ENCODE results near the gene VSIG10L2. TPM values are rescaled to one million over a fixed set of nuclear protein-coding genes. Genes with fewer than 3 reads are reported as not detected.

The VSIG10L2 gene
- total and polyA plus RNA-seq, 7 donors, result 0.68 TPM; not detected in 6

DNA sequence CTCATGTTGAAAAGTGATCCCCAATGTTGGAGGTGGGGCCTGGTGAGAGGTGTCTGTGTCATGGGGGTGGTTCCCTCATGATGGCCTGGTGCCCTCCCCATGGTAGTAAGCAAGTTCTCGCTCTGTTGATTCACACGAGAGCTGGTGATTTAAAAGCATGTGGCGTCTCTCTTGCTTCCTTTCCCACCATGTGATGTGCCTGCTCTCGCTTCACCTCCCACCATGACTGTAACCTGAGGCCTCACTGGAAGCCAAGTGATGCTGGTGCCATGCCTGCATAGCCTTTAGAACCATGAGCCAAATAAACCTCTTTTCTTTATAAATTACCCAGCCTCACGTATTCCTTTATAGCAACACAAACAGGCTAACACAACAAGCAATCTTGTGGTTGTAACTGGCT lies 52.4 kb downstream of the VSIG10L2 start:
- no peaks in the 10 kb centered on the region for H3K9me3 ChIP-seq
- DNase-seq, result no peak
- intact Hi-C loops (cut with DNase I), result no loop called here
- TF ChIP-seq, protein P1, sequence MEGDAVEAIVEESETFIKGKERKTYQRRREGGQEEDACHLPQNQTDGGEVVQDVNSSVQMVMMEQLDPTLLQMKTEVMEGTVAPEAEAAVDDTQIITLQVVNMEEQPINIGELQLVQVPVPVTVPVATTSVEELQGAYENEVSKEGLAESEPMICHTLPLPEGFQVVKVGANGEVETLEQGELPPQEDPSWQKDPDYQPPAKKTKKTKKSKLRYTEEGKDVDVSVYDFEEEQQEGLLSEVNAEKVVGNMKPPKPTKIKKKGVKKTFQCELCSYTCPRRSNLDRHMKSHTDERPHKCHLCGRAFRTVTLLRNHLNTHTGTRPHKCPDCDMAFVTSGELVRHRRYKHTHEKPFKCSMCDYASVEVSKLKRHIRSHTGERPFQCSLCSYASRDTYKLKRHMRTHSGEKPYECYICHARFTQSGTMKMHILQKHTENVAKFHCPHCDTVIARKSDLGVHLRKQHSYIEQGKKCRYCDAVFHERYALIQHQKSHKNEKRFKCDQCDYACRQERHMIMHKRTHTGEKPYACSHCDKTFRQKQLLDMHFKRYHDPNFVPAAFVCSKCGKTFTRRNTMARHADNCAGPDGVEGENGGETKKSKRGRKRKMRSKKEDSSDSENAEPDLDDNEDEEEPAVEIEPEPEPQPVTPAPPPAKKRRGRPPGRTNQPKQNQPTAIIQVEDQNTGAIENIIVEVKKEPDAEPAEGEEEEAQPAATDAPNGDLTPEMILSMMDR (IDR thresholded peaks at IDR 0.05), result no peak
- no peak for TF ChIP-seq POLR2AphosphoS5 (IDR thresholded peaks at IDR 0.05)
- TF ChIP-seq EP300 (IDR thresholded peaks at IDR 0.05), result no peak
- TF ChIP-seq POLR2A (IDR thresholded peaks at IDR 0.05), result no peak
- H3K27me3 ChIP-seq, result no peaks in the 10 kb centered on the region
- 91 to 95% methylated on average over 5 of the region's 5 CpGs for WGBS, 2 donors
- H3K4me3 ChIP-seq, result no peak overlapping the region
- no peak overlapping the region for H3K27ac ChIP-seq
- H3K4me1 ChIP-seq, result no peaks in the 10 kb centered on the region
- peaks cover 11 to 97% (median 27%) of the 10 kb centered on the region in 4 donors for H3K36me3 ChIP-seq

DNA sequence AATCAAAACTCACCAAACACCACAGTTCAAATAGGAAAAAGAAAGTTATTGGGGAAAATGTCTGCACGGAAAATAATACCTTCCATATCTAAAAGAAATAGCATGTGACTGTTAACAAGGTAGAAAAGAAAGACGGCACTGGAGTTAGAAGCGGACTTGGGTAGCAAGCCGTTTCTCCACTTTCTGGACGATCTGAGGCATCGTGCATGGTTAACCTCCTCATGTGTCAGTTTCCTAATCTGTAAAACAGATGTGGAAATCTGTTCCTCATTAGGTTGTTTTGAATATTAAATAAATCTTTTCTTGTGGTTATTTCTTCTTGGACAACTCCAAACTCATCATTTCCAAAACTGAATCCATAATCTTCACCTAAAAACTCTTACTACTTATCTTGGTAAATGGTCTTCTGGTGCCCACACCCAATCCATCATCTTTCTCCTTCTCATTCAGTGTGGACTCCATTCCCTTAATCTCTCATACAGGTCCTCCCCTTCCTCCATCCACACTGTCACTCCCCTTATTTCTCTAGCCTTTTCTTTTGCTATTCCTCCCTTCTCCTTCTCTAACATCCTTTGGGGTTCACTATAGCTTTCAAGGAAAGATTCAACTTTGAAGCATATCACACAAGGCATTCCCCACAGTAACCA lies 53.5 kb downstream of the VSIG10L2 start:
- Histone ChIP-seq H3K4me1 (no peaks in the 10 kb centered on the region), H3K27me3 (no peaks in the 10 kb centered on the region), H3K9me3 (no peaks in the 10 kb centered on the region), H3K27ac (no peak overlapping the region), H3K36me3 (peaks cover 10 to 97% (median 25%) of the 10 kb centered on the region in 4 donors), H3K4me3 (no peak overlapping the region)
- TF ChIP-seq POLR2AphosphoS5 (IDR thresholded peaks at IDR 0.05), result peak in 1 of 4 donors; percentile 28
- TF ChIP-seq, protein P1 (IDR thresholded peaks at IDR 0.05), result no peak
- no peak for DNase-seq
- 85 to 93% methylated on average over 6 of the region's 6 CpGs for WGBS, 2 donors
- intact Hi-C loops (cut with DNase I), result no loop called here

DNA sequence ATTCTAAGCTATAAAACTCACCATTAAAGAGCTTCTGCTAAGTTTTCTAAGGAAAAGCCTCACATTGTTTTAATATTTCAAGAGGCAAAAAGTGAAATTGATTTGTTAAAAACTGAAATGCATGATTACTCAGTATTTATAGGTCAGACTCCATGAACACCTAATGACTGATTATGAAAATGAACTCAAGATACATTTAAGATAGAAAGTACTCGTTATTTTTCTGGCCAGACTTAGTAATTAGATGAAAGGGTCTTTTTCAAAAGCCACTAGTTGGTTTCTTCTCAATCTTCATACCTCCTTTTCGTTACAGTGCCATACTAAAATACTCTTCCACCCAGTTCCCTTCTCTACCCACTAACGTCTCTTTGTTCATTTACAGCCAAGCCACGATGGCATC lies 56.3 kb downstream of the VSIG10L2 start:
- H3K36me3 ChIP-seq, result peaks cover 10 to 82% (median 19%) of the 10 kb centered on the region in 4 donors
- H3K9me3 ChIP-seq, result no peaks in the 10 kb centered on the region
- no peak for DNase-seq
- H3K27ac ChIP-seq, result no peak overlapping the region
- TF ChIP-seq POLR2AphosphoS5 (IDR thresholded peaks at IDR 0.05), result no peak
- TF ChIP-seq, protein P1 (IDR thresholded peaks at IDR 0.05), result no peak
- no peak for TF ChIP-seq EP300 (IDR thresholded peaks at IDR 0.05)
- TF ChIP-seq POLR2A (IDR thresholded peaks at IDR 0.05), result no peak
- H3K4me1 ChIP-seq, result peaks cover 0 to 11% (median 7%) of the 10 kb centered on the region in 4 donors
- no peak overlapping the region for H3K4me3 ChIP-seq
- intact Hi-C loops (cut with DNase I), result no loop called here
- H3K27me3 ChIP-seq, result no peaks in the 10 kb centered on the region
- 82 to 86% methylated on average over 4 of the region's 4 CpGs for WGBS, 2 donors

Other genes with a start within 250 kb of the VSIG10L2 start
- not detected for gene PATE1, start 199.8 kb upstream of the VSIG10L2 start, total RNA-seq
- gene PATE1, start 199.8 kb upstream of the VSIG10L2 start, polyA plus RNA-seq, result not detected
- under 1 TPM in 1 of 4 donors, not detected in 3; 0.68 TPM for gene PATE2, start 167.2 kb upstream of the VSIG10L2 start, total RNA-seq
- not detected for gene PATE2, start 167.2 kb upstream of the VSIG10L2 start, polyA plus RNA-seq
- not detected for gene PATE3, start 157.9 kb upstream of the VSIG10L2 start, total RNA-seq
- not detected for gene PATE3, start 157.9 kb upstream of the VSIG10L2 start, polyA plus RNA-seq
- not detected for gene PATE4, start 112.7 kb upstream of the VSIG10L2 start, total RNA-seq
- not detected for gene PATE4, start 112.7 kb upstream of the VSIG10L2 start, polyA plus RNA-seq
- gene HYLS1, start 58.4 kb upstream of the VSIG10L2 start, total RNA-seq, result 1 to 10 TPM; 6.1 to 8.7 (median 6.9) TPM
- 1 to 10 TPM; 3.0 to 4.6 (median 3.6) TPM for gene HYLS1, start 58.4 kb upstream of the VSIG10L2 start, polyA plus RNA-seq
- gene PUS3, start 42.8 kb upstream of the VSIG10L2 start, total RNA-seq, result 10 to 100 TPM in 3 of 4 donors, 1 to 10 TPM in 1; 6.4 to 21.6 (median 11.9) TPM
- gene PUS3, start 42.8 kb upstream of the VSIG10L2 start, polyA plus RNA-seq, result 1 to 10 TPM; 7.6 to 9.2 (median 7.8) TPM
- 1 to 10 TPM in 1 of 4 donors, under 1 TPM in 3; 0.14 to 1.7 (median 0.44) TPM for gene DDX25, start 41.5 kb upstream of the VSIG10L2 start, total RNA-seq
- under 1 TPM in 2 of 3 donors, not detected in 1; 0.23 to 0.60 TPM for gene DDX25, start 41.5 kb upstream of the VSIG10L2 start, polyA plus RNA-seq
- gene CDON, start 116.8 kb downstream of the VSIG10L2 start, total RNA-seq, result 10 to 100 TPM; 48.9 to 88.1 (median 66.3) TPM
- 1 to 10 TPM in 1 of 3 donors, under 1 TPM in 2; under 0.01 to 3.4 (median 0.60) TPM for gene CDON, start 116.8 kb downstream of the VSIG10L2 start, polyA plus RNA-seq